HG03097 (cell line): ENCODE data around the gene CDK11A.
"Not testable (repeated sequence)": the region's sequence is repeated elsewhere in the genome, so short reads cannot be mapped to it uniquely, and the experiment has no call there.

Source experiments
- ATAC-seq: cut with Tn5 transposase; IDR thresholded peaks from one replicate; pipeline ENCODE4 v1.9.1; 2021; ENCODE audit not compliant: unreplicated experiment, low FRiP score

CDK11A gene

GRCh38 chr1:1687846-1688245 is 36.3 kb downstream of the CDK11A start:
- ATAC-seq: no peak

- ATAC-seq: no peak
Observed at GRCh38 chr1:1684031-1684681, 40.0 kb downstream of the CDK11A start.

- no peak for ATAC-seq
Observed at GRCh38 chr1:1683104-1683905, 40.9 kb downstream of the CDK11A start.

- ATAC-seq: no peak
Observed at GRCh38 chr1:1680912-1681273, 43.3 kb downstream of the CDK11A start.

- no peak for ATAC-seq
Observed at GRCh38 chr1:1680031-1680911, 43.9 kb downstream of the CDK11A start.

GRCh38 chr1:1678581-1679380 is 45.4 kb downstream of the CDK11A start:
- no peak for ATAC-seq

GRCh38 chr1:1677718-1678580 is 46.2 kb downstream of the CDK11A start:
- peak; percentile 66 for ATAC-seq

GRCh38 chr1:1676087-1676486 is 48.1 kb downstream of the CDK11A start:
- not testable (repeated sequence) for ATAC-seq

GRCh38 chr1:1675218-1675617 is 48.9 kb downstream of the CDK11A start:
- ATAC-seq: not testable (repeated sequence)

- not testable (repeated sequence) for ATAC-seq
Observed at GRCh38 chr1:1674806-1675205, 49.4 kb downstream of the CDK11A start.

GRCh38 chr1:1672181-1672965 is 51.8 kb downstream of the CDK11A start:
- ATAC-seq: no peak

GRCh38 chr1:1671365-1672119 is 52.6 kb downstream of the CDK11A start:
- ATAC-seq: no peak

GRCh38 chr1:1670866-1671265 is 53.3 kb downstream of the CDK11A start:
- no peak for ATAC-seq

- no peak for ATAC-seq
Observed at GRCh38 chr1:1669468-1670440, 54.4 kb downstream of the CDK11A start.

GRCh38 chr1:1666526-1666925 is 57.6 kb downstream of the CDK11A start:
- ATAC-seq: no peak

GRCh38 chr1:1665815-1666251 is 58.3 kb downstream of the CDK11A start:
- ATAC-seq: no peak
